Measurements from ENCODE around the gene FSHR. TPM values are rescaled to one million over a fixed set of nuclear protein-coding genes. Genes with fewer than 3 reads are reported as not detected.

Gene FSHR
- total RNA-seq, 1 experiment from 2014 or later: not detected

GRCh38 chr2:49005261-49005660 lies 149.1 kb downstream of the FSHR start:
- CTCF ChIA-PET: no interaction called here
- POLR2A ChIA-PET: no interaction called here
- no peak overlapping the region for H3K4me3 Mint-ChIP-seq (ENCODE audit: unreplicated experiment)
- H3K9me3 Mint-ChIP-seq (ENCODE audit: unreplicated experiment): peaks cover 18% of the 10 kb centered on the region
- H3K27me3 Mint-ChIP-seq (ENCODE audit: insufficient read depth, unreplicated experiment): no peaks in the 10 kb centered on the region
- H3K27ac Mint-ChIP-seq (ENCODE audit: low read depth, unreplicated experiment): no peak overlapping the region
- no peaks in the 10 kb centered on the region for H3K36me3 Mint-ChIP-seq (ENCODE audit: insufficient read depth, unreplicated experiment)
- no peaks in the 10 kb centered on the region for H3K4me1 Mint-ChIP-seq (ENCODE audit: insufficient read depth, unreplicated experiment)
- no TSS peak for BruUV-seq (replicated peaks)
- DNase-seq (ENCODE audit: unreplicated experiment): no peak
- no peak for TF ChIP-seq CTCF (IDR thresholded peaks at IDR 0.05; ENCODE audit: unreplicated experiment)
- intact Hi-C loops (cut with micrococcal nuclease): no loop called here

DNA sequence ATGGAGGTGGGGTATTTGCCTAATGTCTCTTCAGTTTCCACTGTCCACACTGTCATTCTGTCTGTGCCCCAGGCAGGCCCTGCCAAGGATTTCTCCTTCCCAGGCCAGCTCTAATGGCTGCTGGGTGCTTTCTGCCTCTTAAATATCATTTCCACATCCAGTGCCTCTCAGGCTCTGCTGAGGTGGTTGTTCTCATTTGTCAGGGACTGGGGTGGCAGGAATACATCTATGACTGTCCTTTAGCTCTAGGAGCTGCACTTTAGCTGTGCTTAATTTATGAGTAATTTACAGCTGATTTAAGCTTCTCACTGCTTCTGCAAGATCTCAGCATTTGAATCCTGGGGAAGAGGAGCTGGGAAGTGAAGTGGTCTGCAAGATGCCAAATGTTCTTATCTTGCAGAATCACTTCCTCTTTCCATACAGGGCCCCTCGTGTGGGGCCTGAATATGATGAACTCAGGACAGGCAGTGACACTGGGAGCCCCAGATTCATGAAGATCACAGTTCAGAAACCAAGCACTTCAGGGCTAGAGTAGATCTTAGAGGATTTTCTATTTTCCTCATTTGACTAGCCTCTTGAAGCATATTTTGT lies 150.2 kb downstream of the FSHR start:
- ChIA-PET CTCF (interaction anchor here (0.6 kb wide), 2 partner anchors 280 to 443 kb away, joined by 3 to 5 read pairs; no protein-coding TSS in a partner anchor), POLR2A (interaction anchor here (0.6 kb wide), 1 partner anchor 527 kb away, joined by 3 read pairs; no protein-coding TSS in a partner anchor)
- no peak for TF ChIP-seq CTCF (IDR thresholded peaks at IDR 0.05; ENCODE audit: unreplicated experiment)
- no peak for DNase-seq (ENCODE audit: unreplicated experiment)
- Mint-ChIP-seq H3K27ac (ENCODE audit: low read depth, unreplicated experiment) (no peak overlapping the region), H3K4me1 (ENCODE audit: insufficient read depth, unreplicated experiment) (no peaks in the 10 kb centered on the region), H3K27me3 (ENCODE audit: insufficient read depth, unreplicated experiment) (no peaks in the 10 kb centered on the region), H3K9me3 (ENCODE audit: unreplicated experiment) (peaks cover 18% of the 10 kb centered on the region), H3K36me3 (ENCODE audit: insufficient read depth, unreplicated experiment) (no peaks in the 10 kb centered on the region), H3K4me3 (ENCODE audit: unreplicated experiment) (no peak overlapping the region)
- intact Hi-C loops (cut with micrococcal nuclease): no loop called here
- no TSS peak for BruUV-seq (replicated peaks)

GRCh38 chr2:49003201-49003600 lies 151.1 kb downstream of the FSHR start:
- Mint-ChIP-seq H3K27me3 (ENCODE audit: insufficient read depth, unreplicated experiment) (no peaks in the 10 kb centered on the region), H3K9me3 (ENCODE audit: unreplicated experiment) (peaks cover 18% of the 10 kb centered on the region), H3K4me1 (ENCODE audit: insufficient read depth, unreplicated experiment) (no peaks in the 10 kb centered on the region), H3K27ac (ENCODE audit: low read depth, unreplicated experiment) (no peak overlapping the region), H3K4me3 (ENCODE audit: unreplicated experiment) (no peak overlapping the region), H3K36me3 (ENCODE audit: insufficient read depth, unreplicated experiment) (no peaks in the 10 kb centered on the region)
- no peak for TF ChIP-seq CTCF (IDR thresholded peaks at IDR 0.05; ENCODE audit: unreplicated experiment)
- intact Hi-C loops (cut with micrococcal nuclease): no loop called here
- no peak for DNase-seq (ENCODE audit: unreplicated experiment)
- no TSS peak for BruUV-seq (replicated peaks)
- CTCF ChIA-PET: interaction anchor here (0.7 to 1.6 kb wide), 3 partner anchors 10 to 149 kb away, joined by 3 to 4 read pairs (median 3); no protein-coding TSS in a partner anchor
- POLR2A ChIA-PET: no interaction called here

GRCh38 chr2:49002750-49003149 lies 151.6 kb downstream of the FSHR start:
- POLR2A ChIA-PET: no interaction called here
- DNase-seq (ENCODE audit: unreplicated experiment): no peak
- intact Hi-C loops (cut with micrococcal nuclease): no loop called here
- no TSS peak for BruUV-seq (replicated peaks)
- H3K27me3 Mint-ChIP-seq (ENCODE audit: insufficient read depth, unreplicated experiment): no peaks in the 10 kb centered on the region
- TF ChIP-seq CTCF (IDR thresholded peaks at IDR 0.05; ENCODE audit: unreplicated experiment): no peak
- no peak overlapping the region for H3K4me3 Mint-ChIP-seq (ENCODE audit: unreplicated experiment)
- no peak overlapping the region for H3K27ac Mint-ChIP-seq (ENCODE audit: low read depth, unreplicated experiment)
- no peaks in the 10 kb centered on the region for H3K4me1 Mint-ChIP-seq (ENCODE audit: insufficient read depth, unreplicated experiment)
- H3K9me3 Mint-ChIP-seq (ENCODE audit: unreplicated experiment): peaks cover 18% of the 10 kb centered on the region
- H3K36me3 Mint-ChIP-seq (ENCODE audit: insufficient read depth, unreplicated experiment): no peaks in the 10 kb centered on the region
- CTCF ChIA-PET: interaction anchor here (0.7 to 1.6 kb wide), 2 partner anchors 9 to 11 kb away, joined by 3 to 4 read pairs; no protein-coding TSS in a partner anchor

Measured in MCF 10A (cell line).